ENCODE data around the gene TCF3.

Gene TCF3

DNA sequence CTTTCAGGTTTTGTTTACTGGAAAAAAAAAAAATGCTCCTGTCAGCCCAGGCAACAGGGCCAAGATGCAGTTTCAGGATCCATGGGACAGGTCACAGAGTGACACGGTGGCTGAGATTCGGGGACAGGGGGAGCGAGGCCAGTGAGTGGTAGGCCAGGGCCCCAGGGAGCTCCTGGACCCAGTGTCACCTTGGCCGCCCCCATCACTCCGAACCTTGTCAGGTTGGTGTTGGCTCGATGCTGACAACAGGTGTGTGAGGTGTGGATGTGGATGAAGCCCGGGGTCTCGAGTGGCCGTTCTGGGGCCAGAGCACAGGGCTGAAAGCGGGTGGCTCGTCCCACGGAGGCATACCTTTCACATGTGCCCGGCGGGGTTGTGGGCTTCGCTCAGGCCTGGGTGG, 41.1 kb downstream of the TCF3 start:
- H3K4me1 ChIP-seq (ENCODE audit: control insufficient read depth in 1 of 2, insufficient read depth in 2 of 2, low read length in 2 of 2), result peaks cover 2 to 8% of the 10 kb centered on the region in 2 donors
- H3K9ac ChIP-seq (ENCODE audit: low read depth in 1 of 2, low read length in 2 of 2), result no peak overlapping the region
- no peaks in the 10 kb centered on the region for H3K9me3 ChIP-seq (ENCODE audit: control insufficient read depth in 1 of 2, low read length in 2 of 2)
- H3K4me3 ChIP-seq (ENCODE audit: low read depth in 1 of 2, low read length in 2 of 2), result no peak overlapping the region
- peaks cover 29 to 56% of the 10 kb centered on the region in 2 donors for H3K36me3 ChIP-seq (ENCODE audit: control insufficient read depth in 1 of 2, insufficient read depth in 2 of 2, low read length in 2 of 2)
- no peak overlapping the region for H3K27ac ChIP-seq (ENCODE audit: low read depth, low read length)
- no peaks in the 10 kb centered on the region for H3K27me3 ChIP-seq (ENCODE audit: control insufficient read depth in 1 of 2, insufficient read depth in 2 of 2, low read length in 2 of 2)

DNA sequence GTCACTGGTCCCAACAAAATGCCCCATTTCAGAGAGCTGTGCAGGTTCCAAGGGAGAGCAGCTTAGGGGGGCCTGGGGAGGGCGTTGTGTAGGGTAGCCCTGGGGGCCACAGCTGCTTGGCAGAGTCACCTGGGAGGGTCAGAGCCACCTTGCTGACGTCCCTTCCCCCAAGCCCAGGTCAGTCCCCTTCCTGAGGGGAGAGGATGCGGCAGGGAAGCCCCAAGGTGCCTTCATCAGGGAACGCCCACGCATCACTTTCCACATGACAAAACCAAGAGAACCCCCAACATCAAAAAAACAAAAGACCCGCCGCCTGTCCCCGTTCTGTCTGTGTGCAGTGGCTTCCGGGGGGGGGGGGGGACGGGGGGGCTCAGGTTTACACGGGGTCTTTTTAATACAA, 41.8 kb downstream of the TCF3 start:
- no peak overlapping the region for H3K9ac ChIP-seq (ENCODE audit: low read depth in 1 of 2, low read length in 2 of 2)
- no peak overlapping the region for H3K4me3 ChIP-seq (ENCODE audit: low read depth in 1 of 2, low read length in 2 of 2)
- H3K4me1 ChIP-seq (ENCODE audit: control insufficient read depth in 1 of 2, insufficient read depth in 2 of 2, low read length in 2 of 2), result peaks cover 6 to 16% of the 10 kb centered on the region in 2 donors
- no peaks in the 10 kb centered on the region for H3K9me3 ChIP-seq (ENCODE audit: control insufficient read depth in 1 of 2, low read length in 2 of 2)
- peaks cover 24 to 52% of the 10 kb centered on the region in 2 donors for H3K36me3 ChIP-seq (ENCODE audit: control insufficient read depth in 1 of 2, insufficient read depth in 2 of 2, low read length in 2 of 2)
- H3K27me3 ChIP-seq (ENCODE audit: control insufficient read depth in 1 of 2, insufficient read depth in 2 of 2, low read length in 2 of 2), result no peaks in the 10 kb centered on the region
- no peak overlapping the region for H3K27ac ChIP-seq (ENCODE audit: low read depth, low read length)

DNA sequence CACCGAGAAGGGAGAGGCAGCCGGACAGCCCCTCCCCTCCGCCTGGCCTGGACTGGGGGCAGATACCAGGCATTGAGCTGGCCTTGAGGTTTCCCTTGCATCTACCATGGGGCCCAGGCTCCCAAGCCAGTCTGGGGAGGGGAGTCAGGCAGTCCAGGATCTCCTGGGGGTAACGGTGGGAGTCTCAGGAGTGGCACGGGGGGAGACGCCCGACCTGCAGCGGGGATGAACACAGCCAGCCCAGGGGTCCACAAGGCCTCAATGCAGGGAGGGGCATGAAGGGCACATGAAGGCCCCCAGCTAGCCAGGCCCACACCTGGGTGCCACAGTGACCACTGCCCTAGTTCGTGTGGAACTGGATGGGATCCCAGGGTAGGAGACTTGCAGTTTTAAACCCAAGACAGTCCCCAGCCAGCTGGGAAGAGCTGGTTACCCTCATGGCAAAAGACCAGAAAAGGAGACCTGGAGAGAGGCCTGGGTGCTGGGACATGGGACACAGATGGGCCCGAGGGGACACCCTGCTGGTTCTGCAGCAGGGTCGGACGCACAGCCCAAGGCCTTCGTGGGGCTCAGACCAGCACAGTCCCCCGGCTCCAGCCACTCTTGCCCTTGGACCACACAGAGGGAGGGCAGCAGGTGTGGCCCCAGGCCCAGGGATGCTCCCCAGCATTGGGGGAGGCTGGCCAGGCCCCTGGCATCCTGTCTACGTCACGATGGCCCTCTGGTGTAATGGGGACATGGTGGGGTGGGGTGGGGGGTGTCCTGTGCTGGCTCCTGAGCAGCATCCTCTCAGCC, 42.5 kb downstream of the TCF3 start:
- Histone ChIP-seq H3K4me1 (ENCODE audit: control insufficient read depth in 1 of 2, insufficient read depth in 2 of 2, low read length in 2 of 2) (peaks cover 6 to 17% of the 10 kb centered on the region in 2 donors), H3K27ac (ENCODE audit: low read depth, low read length) (no peak overlapping the region), H3K27me3 (ENCODE audit: control insufficient read depth in 1 of 2, insufficient read depth in 2 of 2, low read length in 2 of 2) (no peaks in the 10 kb centered on the region), H3K4me3 (ENCODE audit: low read depth in 1 of 2, low read length in 2 of 2) (no peak overlapping the region), H3K9ac (ENCODE audit: low read depth in 1 of 2, low read length in 2 of 2) (no peak overlapping the region), H3K9me3 (ENCODE audit: control insufficient read depth in 1 of 2, low read length in 2 of 2) (no peaks in the 10 kb centered on the region), H3K36me3 (ENCODE audit: control insufficient read depth in 1 of 2, insufficient read depth in 2 of 2, low read length in 2 of 2) (peaks cover 19 to 47% of the 10 kb centered on the region in 2 donors)

DNA sequence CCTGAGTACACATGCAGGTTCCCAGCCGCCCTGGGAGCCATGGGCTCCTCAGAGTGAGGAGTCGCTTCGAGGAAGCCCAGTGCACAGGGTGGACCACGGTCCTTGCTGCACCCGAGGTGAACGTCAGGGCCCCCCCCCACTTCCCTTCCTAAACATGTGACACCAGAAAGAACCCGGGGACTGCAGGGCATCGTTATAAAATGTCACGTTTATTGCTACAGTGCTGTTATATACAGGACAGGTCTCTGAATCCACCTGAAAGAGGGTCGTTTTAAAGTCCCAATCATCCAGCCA, 43.4 kb downstream of the TCF3 start:
- Histone ChIP-seq H3K36me3 (ENCODE audit: control insufficient read depth in 1 of 2, insufficient read depth in 2 of 2, low read length in 2 of 2) (peaks cover 15 to 38% of the 10 kb centered on the region in 2 donors), H3K27ac (ENCODE audit: low read depth, low read length) (no peak overlapping the region), H3K9ac (ENCODE audit: low read depth in 1 of 2, low read length in 2 of 2) (no peak overlapping the region), H3K4me1 (ENCODE audit: control insufficient read depth in 1 of 2, insufficient read depth in 2 of 2, low read length in 2 of 2) (peaks cover 6 to 23% of the 10 kb centered on the region in 2 donors), H3K27me3 (ENCODE audit: control insufficient read depth in 1 of 2, insufficient read depth in 2 of 2, low read length in 2 of 2) (no peaks in the 10 kb centered on the region), H3K4me3 (ENCODE audit: low read depth in 1 of 2, low read length in 2 of 2) (no peak overlapping the region), H3K9me3 (ENCODE audit: control insufficient read depth in 1 of 2, low read length in 2 of 2) (no peaks in the 10 kb centered on the region)

DNA sequence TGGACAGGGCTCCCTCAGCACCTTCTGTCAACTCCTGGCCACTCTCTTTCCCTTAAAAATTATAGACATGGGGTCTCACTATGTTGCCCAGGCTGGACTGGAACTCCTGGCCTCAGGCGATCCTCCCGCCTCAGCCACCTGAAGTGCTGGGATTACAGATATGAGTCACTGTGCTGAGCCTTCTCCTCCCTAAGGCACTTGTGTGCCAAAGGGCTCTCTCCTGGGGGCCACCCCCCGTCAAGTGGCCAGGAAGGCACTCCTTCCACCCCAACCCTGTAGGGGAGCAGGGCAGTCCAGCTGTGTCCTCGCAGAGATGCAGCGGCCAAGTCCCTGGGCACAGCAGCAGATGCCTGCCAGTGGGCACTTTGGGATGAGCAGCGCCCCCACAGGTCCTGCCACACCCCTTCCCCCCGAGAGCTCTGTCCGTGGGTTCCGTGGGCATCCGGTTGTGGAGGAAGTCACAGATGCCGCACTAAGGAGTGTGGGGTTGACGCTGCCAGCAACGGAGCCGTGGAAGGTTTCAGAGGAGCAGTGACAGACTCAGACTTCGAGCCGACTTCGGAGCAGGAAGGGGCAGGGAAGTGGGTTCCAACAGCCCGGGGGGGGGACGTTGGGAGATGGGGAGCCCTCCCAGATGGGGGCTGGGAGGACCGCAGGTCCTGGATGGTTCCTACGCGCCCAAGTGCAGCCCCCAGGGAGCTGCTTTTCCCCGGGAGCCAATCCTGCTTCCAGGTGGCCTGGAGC, 43.9 kb downstream of the TCF3 start:
- peaks cover 6 to 28% of the 10 kb centered on the region in 2 donors for H3K4me1 ChIP-seq (ENCODE audit: control insufficient read depth in 1 of 2, insufficient read depth in 2 of 2, low read length in 2 of 2)
- no peak overlapping the region for H3K27ac ChIP-seq (ENCODE audit: low read depth, low read length)
- no peak overlapping the region for H3K4me3 ChIP-seq (ENCODE audit: low read depth in 1 of 2, low read length in 2 of 2)
- no peaks in the 10 kb centered on the region for H3K9me3 ChIP-seq (ENCODE audit: control insufficient read depth in 1 of 2, low read length in 2 of 2)
- H3K9ac ChIP-seq (ENCODE audit: low read depth in 1 of 2, low read length in 2 of 2), result no peak overlapping the region
- peaks cover 9 to 33% of the 10 kb centered on the region in 2 donors for H3K36me3 ChIP-seq (ENCODE audit: control insufficient read depth in 1 of 2, insufficient read depth in 2 of 2, low read length in 2 of 2)
- no peaks in the 10 kb centered on the region for H3K27me3 ChIP-seq (ENCODE audit: control insufficient read depth in 1 of 2, insufficient read depth in 2 of 2, low read length in 2 of 2)

DNA sequence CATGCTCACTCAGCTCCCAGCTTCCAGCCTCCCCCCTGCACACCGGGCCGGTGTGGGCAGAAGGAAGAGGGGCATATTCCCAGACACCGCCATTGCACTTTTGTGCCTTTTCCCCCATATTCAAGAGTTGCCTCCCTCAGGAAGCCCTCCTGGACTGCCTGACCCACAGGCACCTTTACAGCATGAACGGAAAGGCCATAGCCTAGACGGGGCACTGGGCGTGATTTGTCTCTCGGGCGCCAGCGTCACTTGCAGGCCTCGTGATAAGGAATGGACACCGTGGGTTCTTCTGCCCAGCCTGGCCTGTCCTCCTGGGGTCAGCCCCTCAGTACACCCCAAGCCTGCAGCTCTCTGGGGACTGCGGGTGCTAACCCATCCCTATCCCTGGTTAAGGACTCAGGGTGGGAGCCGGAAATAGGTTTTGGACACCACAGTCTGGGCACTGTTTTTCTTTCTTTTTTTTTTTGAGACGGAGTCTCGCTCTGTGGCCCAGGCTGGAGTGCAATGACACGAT, 46.2 kb downstream of the TCF3 start:
- peak overlapping the region; percentile 83 to 86 for H3K4me3 ChIP-seq (ENCODE audit: low read depth in 1 of 2, low read length in 2 of 2)

DNA sequence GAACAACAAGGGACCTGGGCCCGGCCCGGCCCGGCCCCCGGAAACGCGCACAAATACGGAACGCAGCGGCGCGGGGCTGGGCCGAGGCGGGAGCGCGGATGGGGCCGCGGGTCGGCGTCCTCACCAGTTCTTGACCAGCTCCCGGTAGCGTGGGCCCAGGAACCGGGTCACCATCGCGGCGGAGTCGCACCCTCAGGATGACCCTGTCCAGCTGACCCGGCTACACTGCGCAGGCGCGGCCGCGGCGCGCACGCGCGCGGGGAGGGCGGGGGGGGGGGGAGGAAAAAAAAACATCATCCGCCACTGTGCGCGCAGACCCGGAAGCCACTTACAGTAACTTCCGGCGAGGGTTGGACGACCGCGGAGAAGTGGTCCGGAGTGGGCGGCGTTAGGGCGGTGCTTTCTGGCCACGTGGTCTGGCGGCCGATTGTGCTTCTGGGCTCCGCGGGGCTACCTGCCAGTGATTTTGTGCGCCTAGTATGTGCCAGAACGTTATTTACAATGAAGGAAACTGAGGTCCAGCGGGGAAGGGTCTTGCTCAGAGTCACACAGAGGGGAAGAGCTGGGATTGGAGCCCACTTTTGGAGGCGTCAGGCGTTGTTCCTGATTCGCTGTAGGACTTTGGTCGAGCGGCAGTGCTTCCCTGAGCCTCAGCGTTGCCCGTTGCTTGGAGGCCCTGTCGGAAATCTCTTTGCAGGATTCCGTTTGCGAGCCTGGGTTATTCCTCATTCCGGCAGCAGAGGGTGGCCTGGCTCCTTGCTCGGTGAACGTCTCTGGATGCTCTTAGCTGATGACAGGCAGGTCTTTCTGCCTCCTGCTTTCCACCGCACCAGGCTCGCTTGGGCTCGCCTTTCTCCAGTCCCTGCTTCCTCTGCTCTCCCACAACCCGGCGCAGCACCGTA, 46.9 kb downstream of the TCF3 start, which contains the start of gene UQCR11:
Gene UQCR11, minus strand, starts transcription at position 227 of the 902 bp plus-strand sequence. Its CDS starts 53 bp downstream, at position 174.
- H3K27ac ChIP-seq (ENCODE audit: low read depth, low read length), result peak within 1 kb of the TSS; percentile 89
- no peaks in the 10 kb centered on the region for H3K27me3 ChIP-seq (ENCODE audit: control insufficient read depth in 1 of 2, insufficient read depth in 2 of 2, low read length in 2 of 2)
- H3K9me3 ChIP-seq (ENCODE audit: control insufficient read depth in 1 of 2, low read length in 2 of 2), result no peaks in the 10 kb centered on the region
- H3K4me3 ChIP-seq (ENCODE audit: low read depth in 1 of 2, low read length in 2 of 2), result peak within 1 kb of the TSS; percentile 92 to 97
- H3K9ac ChIP-seq (ENCODE audit: low read depth in 1 of 2, low read length in 2 of 2), result peak within 1 kb of the TSS; percentile 91
- peaks cover 0 to 12% of the 10 kb centered on the region in 2 donors for H3K36me3 ChIP-seq (ENCODE audit: control insufficient read depth in 1 of 2, insufficient read depth in 2 of 2, low read length in 2 of 2)
- peaks cover 11 to 37% of the 10 kb centered on the region in 2 donors for H3K4me1 ChIP-seq (ENCODE audit: control insufficient read depth in 1 of 2, insufficient read depth in 2 of 2, low read length in 2 of 2)

More for the DNA sequence above, 46.2 kb downstream of the TCF3 start:
- Histone ChIP-seq H3K9me3 (ENCODE audit: control insufficient read depth in 1 of 2, low read length in 2 of 2) (no peaks in the 10 kb centered on the region), H3K27me3 (ENCODE audit: control insufficient read depth in 1 of 2, insufficient read depth in 2 of 2, low read length in 2 of 2) (no peaks in the 10 kb centered on the region), H3K27ac (ENCODE audit: low read depth, low read length) (peak overlapping the region; percentile 89), H3K4me1 (ENCODE audit: control insufficient read depth in 1 of 2, insufficient read depth in 2 of 2, low read length in 2 of 2) (peaks cover 11 to 37% of the 10 kb centered on the region in 2 donors), H3K36me3 (ENCODE audit: control insufficient read depth in 1 of 2, insufficient read depth in 2 of 2, low read length in 2 of 2) (peaks cover 0 to 15% of the 10 kb centered on the region in 2 donors), H3K9ac (ENCODE audit: low read depth in 1 of 2, low read length in 2 of 2) (peak overlapping the region; percentile 62 to 85)

DNA sequence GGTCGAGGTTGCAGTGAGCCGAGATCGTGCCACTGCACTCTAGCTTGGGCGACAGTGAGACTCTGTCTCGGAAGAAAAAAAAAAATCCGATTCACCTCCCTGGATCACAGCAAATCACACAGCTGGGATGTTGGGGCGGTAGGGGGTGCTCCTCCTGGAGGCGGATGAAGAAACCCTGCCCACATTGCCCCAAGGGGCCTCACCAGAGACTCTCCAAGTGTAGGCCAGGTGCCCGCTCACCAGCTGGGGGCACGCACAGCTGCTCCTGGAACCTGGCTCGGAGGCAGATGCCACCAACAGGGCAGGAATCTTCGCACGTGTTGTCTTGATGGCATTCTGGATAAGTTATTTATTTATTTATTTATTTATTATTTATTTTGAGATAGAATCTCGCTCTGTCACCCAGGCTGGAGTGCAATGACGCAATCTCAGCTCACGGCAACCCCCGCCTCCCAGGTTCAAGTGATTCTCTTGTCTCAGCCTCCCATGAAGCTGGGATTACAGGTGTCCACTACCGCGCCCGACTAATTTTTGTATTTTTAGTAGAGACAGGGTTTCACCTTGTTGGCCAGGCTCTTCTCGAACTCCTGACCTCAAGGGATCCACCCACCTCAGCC, 50.2 kb downstream of the TCF3 start:
- Histone ChIP-seq H3K4me3 (ENCODE audit: low read depth in 1 of 2, low read length in 2 of 2) (no peak overlapping the region), H3K9ac (ENCODE audit: low read depth in 1 of 2, low read length in 2 of 2) (no peak overlapping the region), H3K4me1 (ENCODE audit: control insufficient read depth in 1 of 2, insufficient read depth in 2 of 2, low read length in 2 of 2) (peaks cover 11 to 31% of the 10 kb centered on the region in 2 donors), H3K36me3 (ENCODE audit: control insufficient read depth in 1 of 2, insufficient read depth in 2 of 2, low read length in 2 of 2) (peaks cover 10 to 29% of the 10 kb centered on the region in 2 donors), H3K27ac (ENCODE audit: low read depth, low read length) (no peak overlapping the region), H3K9me3 (ENCODE audit: control insufficient read depth in 1 of 2, low read length in 2 of 2) (no peaks in the 10 kb centered on the region), H3K27me3 (ENCODE audit: control insufficient read depth in 1 of 2, insufficient read depth in 2 of 2, low read length in 2 of 2) (no peaks in the 10 kb centered on the region)

DNA sequence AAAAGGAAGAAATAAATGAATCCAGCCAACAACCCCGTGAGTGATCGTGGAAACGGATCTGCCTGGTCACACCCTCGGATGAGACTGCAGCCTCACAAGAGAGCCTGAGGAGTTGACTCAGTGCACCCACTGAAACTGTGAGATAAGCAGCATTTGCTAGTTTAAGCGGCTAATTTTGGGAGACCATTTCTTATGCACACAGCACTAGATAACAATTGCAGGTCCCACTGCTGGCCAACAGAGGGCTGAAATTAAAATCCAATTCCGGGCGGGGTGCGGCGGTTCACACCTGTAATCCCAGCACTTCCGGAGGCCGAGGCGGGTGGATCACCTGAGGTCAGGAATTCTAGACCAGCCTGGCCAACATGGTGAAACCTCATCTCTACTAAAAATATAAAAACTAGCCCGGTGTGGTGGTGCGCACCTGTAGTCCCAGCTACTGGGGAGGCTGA, 50.8 kb downstream of the TCF3 start:
- Histone ChIP-seq H3K27ac (ENCODE audit: low read depth, low read length) (no peak overlapping the region), H3K4me1 (ENCODE audit: control insufficient read depth in 1 of 2, insufficient read depth in 2 of 2, low read length in 2 of 2) (peaks cover 11 to 31% of the 10 kb centered on the region in 2 donors), H3K9me3 (ENCODE audit: control insufficient read depth in 1 of 2, low read length in 2 of 2) (no peaks in the 10 kb centered on the region), H3K27me3 (ENCODE audit: control insufficient read depth in 1 of 2, insufficient read depth in 2 of 2, low read length in 2 of 2) (no peaks in the 10 kb centered on the region), H3K36me3 (ENCODE audit: control insufficient read depth in 1 of 2, insufficient read depth in 2 of 2, low read length in 2 of 2) (peaks cover 12 to 33% of the 10 kb centered on the region in 2 donors), H3K4me3 (ENCODE audit: low read depth in 1 of 2, low read length in 2 of 2) (no peak overlapping the region), H3K9ac (ENCODE audit: low read depth in 1 of 2, low read length in 2 of 2) (no peak overlapping the region)

Data from duodenal mucosa (tissue), 2 donors.